HG02973 (cell line): ENCODE data around the gene MTAP.
"Not testable (repeated sequence)": the region's sequence is repeated elsewhere in the genome, so short reads cannot be mapped to it uniquely, and the experiment has no call there.

Experiments used
- ATAC-seq: cut with Tn5 transposase; IDR thresholded peaks from one replicate; pipeline ENCODE4 v1.9.1; 2021; ENCODE audit warnings: moderate library complexity; ENCODE audit not compliant: unreplicated experiment

The MTAP gene

GRCh38 chr9:21906213-21906612 is 103.8 kb downstream of the MTAP start:
- ATAC-seq = no peak

DNA sequence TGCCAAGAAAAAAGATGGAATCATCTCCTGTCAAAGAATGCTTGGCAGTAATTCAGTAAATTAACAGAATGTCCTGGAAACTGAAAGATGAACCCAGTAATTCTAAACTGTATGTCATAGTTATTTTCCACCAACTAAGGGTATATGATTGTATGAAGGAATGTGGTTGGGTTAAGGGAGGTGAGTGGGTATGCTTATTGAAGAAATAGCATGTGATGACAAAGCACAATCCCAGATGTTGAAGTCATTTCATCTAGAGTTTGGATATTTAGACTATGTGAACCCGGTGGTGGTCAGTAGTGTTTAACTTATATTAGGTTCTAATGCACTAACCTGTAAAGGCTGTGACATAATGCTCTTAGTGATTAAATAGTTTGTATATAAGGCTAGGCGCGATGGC is 104.4 kb downstream of the MTAP start:
- no peak for ATAC-seq

- peak; percentile 74 for ATAC-seq
Measured at GRCh38 chr9:21919377-21920362, 117.2 kb downstream of the MTAP start.

DNA sequence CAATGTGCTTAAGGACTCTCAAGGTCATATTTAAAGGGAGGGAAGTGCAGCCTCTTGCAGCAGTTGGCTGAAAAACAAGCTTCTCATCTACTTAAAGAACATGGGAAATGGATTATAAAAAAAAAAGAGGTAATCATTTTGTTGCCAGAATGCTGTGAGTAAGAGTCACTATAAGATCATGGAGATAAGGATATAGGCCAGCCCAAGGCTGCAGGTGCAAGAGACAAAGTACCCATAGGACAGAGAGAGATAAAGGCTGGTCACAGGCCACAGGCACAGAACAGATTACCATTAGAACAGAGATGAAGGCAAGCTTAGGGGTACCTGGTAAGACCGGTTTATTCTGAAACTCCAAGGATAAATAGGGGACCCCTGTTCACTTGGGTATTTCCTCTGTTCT is 121.3 kb downstream of the MTAP start:
- no peak for ATAC-seq

GRCh38 chr9:21927752-21928151 is 125.3 kb downstream of the MTAP start:
- no peak for ATAC-seq

- ATAC-seq = no peak
Measured at GRCh38 chr9:21931428-21931827, 129.0 kb downstream of the MTAP start.

DNA sequence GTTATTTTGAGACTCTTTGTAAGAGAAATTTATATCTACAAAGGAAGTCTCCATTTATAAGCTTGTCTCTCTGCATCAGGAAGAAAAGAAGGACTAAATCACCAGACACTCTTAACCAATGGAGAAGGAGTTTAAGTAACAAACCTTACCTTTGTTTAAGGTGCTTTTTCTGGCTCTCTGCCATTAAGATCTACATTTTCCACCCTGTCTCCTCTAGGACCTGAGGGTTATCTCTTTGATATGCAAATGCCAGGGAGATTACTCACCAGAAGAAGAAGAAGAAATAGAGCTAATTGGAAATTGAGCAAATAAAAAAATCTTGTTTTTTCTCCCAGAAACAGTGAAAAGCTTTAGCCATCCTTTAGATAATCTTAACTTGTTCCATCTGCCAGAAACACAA is 130.8 kb downstream of the MTAP start:
- ATAC-seq = no peak

DNA sequence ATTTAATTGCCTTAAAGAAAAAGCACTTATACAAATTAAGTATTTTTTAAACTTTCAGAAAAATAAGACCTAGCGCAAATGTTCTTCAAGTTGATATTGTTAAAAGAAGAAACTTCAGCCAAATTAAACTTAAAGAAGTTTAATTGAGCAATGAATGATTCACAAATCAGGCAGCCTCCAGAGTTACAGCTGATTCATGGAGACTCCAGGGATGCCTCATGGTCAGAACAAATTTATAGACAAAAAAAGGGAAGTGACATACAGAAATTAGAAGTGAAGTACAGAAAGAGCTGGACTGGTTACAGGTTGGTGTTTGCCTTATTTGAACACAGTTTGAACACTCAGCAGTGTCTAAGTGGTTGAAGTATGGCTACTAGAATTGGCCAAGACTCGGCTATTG is 131.4 kb downstream of the MTAP start:
- ATAC-seq = no peak

GRCh38 chr9:21935631-21936030 is 133.2 kb downstream of the MTAP start:
- no peak for ATAC-seq

GRCh38 chr9:21936161-21936560 is 133.7 kb downstream of the MTAP start:
- ATAC-seq = no peak

DNA sequence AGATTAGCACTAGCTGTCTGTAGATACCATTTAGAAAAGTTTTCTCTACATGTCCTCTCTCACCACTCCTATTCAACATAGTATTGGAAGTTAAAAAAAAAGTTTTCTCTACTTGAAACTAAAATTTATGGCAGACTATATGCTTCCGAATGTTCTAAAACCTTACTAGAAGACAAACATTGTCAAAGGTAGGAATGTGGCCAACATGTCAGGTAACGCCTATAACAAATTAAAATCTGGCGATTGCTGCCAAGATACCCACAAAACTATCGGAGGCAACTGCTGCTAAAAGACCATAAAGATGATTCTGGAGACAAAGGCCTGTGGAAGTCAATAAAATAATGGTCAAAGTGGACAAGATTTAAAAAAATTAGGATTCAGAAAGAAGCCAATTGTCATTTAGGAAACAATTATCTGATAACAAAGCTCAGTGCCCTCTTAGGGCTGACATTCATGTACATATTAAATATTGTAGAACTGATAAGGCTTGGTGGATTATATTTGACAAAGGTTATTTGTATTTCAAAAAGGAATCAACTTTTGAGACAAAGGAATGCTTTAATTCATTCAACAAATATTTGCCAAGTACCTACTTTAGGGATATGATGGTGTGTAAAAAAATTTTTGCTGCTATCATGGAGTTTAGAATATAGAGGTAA is 139.0 kb downstream of the MTAP start:
- ATAC-seq = no peak

GRCh38 chr9:21943464-21943863 is 141.0 kb downstream of the MTAP start:
- no peak for ATAC-seq

DNA sequence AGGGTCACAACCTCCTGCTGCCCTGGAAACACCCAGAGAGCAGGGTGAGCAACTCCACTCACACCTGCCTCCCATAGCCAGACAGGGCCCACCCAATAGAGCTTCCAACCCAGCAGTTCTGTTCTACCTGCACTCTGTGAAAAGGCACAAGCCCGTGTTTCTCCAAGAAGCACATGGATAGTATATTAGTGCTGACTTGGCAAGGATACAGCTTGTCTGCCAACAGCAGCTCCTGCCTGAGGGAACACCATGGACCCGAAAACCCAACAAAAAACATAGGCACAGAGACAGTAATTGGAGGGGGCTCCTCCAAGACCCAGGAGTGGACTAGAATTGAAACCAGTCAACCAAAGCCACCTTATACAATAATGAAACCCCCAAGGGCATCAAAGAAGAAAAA is 143.2 kb downstream of the MTAP start:
- ATAC-seq = no peak

GRCh38 chr9:21958833-21959232 is 156.4 kb downstream of the MTAP start:
- no peak for ATAC-seq

DNA sequence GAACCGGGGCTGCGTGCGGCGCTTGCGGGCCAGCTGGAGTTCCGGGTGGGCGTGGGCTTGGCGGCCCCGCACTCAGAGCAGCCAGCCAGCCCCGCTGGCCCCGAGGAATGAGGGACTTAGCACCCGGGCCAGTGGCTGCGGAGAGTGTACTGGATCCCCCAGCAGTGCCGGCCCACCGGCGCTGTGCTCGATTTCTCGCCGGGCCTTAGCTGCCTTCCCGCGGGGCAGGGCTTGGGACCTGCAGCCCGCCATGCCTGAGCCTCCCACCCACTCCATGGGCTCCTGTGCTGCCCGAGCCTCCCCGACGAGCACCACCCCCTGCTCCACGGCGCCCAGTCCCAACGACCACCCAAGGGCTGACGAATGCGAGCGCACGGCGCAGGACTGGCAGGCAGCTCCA is 156.8 kb downstream of the MTAP start:
- ATAC-seq = not testable (repeated sequence)

DNA sequence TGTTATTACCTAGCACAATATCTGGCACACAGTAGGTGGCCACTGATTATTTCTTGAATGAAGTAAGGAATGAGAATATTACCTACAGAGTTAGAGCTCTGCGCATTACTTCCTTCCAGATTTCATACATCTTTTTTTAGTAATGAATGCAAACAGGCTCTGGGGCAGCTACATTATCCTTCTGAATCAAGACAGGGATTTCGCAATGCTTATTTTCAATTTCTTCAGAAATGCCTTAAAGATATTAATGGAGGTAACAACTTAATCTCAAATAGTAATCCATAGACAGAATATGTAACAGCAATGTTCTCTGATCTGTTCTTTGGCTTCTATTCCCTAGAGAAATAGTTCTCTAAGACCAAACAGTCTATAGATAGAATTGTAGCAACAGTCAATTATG is 159.1 kb downstream of the MTAP start:
- ATAC-seq = no peak

DNA sequence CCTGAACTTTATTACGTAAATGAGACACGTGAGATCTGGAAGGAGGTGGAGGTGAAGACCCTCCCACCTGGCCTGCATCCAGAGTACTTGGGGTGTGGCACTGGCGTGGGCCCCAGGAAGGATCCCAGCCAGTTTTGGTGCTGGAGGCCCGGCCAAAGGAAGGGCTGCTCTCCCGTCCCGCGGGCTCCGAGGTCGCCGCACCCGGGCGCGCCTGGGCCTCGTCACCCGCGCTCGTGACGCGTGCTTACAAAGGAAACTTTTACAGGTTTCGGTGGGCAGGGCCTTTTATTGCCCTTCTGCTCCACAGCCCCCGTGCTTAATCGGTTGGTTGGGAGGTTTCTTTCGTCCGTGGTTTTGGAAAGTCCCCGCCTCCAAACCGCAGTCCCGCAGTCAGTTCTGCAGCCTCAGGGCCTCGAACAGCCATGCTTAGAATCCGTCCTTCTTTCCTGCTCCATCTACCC is 162.5 kb downstream of the MTAP start:
- peak; percentile 72 for ATAC-seq

DNA sequence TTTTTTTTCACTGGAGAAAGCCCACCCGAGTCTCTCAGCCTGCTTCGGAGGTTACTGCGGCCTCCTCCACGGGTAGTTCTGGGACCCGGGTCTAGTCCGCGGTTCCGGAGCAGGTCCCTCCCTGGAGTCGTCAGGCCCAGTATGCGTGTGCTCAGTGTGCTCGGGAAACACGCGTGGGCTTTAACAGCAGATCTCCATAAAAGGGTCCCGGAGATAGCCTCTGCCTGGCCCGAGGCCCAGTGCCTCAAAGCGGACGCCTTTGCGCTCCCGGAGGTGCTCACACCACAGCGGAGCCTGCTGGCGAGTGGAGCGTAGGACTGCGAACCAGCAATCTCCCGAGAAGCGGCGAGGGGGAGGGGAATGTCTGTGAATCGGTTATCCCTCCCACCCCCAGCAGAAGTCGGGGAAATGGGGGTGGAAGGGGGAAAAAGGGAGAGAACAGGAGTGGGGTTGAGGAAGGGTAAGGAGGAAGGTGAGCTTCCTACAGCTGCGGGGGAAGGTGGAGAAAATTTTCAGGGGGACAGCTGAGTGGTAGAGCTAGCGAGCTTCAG is 163.0 kb downstream of the MTAP start:
- ATAC-seq = peak; percentile 59

DNA sequence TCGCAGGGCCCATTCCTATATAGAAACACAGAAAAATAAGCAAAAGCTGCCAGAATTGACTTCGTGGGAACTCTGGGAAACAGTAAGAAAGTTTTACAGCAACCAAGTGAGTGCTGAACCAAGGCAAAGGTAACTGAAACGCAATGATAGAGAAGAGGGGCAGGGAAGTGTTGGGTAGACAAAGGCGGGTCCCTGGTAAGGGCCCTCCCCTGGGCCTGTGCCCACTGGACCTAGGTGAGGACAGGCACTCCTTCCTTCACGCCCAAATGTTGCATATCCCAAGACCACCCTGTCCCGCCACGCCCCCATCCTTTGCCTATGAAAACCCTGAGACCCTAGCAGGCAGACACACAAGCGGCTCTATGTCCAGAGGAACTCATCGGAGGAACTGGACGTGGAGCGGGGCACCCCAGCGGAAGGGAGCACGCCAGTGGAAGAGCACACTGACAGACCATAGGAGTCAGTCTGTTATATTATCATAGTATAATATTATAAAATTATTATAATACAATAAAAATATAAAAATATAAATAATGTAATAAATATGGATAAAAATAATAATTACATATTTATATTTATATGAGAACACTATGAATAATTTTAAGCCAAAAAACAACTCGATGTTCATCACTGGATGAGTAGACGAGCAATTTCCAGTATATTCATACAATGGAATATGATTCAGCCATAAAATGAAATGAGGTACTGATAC is 163.9 kb downstream of the MTAP start:
- ATAC-seq = no peak

GRCh38 chr9:21967169-21967568 is 164.7 kb downstream of the MTAP start:
- ATAC-seq = no peak

DNA sequence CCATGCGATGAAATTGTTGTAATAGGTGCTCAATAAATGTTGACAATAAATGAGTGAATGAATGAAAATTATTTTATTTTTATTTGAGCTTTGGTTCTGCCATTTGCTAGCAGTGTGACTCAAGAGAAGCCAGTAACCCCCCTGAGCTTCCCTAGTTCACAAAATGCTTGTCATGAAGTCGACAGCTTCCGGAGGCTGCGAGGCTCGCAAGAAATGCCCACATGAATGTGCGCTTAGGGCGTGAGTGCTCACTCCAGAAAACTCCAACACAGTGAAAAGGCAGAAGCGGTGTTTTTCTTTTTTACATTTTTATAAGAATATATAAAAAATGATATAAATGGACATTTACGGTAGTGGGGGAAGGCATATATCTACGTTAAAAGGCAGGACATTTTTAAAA is 165.3 kb downstream of the MTAP start:
- no peak for ATAC-seq
